HG03442 (cell line): ENCODE measurements around the gene RSAD1.

ENCODE experiments used
- ATAC-seq: cut with Tn5 transposase; IDR thresholded peaks from one replicate; pipeline ENCODE4 v1.9.1; 2021; ENCODE audit warnings: mild to moderate bottlenecking, moderate library complexity; ENCODE audit not compliant: unreplicated experiment

RSAD1 gene

GRCh38 chr17:50478391-50479381 lies at the start of gene RSAD1:
RSAD1 (plus strand) TSS chr17:50478860; CDS start chr17:50478885, 25 bp downstream.
- peak; percentile 81 for ATAC-seq

DNA sequence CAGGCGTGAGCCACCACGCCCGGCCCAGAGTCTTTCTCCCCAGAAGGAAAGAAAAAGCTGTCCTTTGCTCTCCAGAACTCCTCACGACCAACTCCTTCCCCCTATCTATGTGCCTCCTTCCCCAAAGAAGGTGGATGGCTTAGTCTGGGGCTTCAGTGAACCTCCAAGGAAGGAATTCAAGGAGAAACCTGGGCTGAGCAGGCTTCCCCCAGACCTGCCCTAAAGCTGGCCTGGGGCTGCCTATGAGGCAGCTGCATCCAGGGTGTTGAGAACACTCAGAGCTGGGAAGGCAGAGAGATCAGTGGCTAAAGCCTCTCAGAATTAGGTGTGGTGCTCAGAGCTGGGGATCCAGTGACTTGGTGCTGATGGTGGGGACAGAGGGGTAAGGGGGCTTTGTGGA lies 48.9 kb upstream of the RSAD1 start:
- ATAC-seq, result no peak

- ATAC-seq, result no peak
These were observed 47.6 kb upstream of the RSAD1 start for GRCh38 chr17:50430821-50431618.

DNA sequence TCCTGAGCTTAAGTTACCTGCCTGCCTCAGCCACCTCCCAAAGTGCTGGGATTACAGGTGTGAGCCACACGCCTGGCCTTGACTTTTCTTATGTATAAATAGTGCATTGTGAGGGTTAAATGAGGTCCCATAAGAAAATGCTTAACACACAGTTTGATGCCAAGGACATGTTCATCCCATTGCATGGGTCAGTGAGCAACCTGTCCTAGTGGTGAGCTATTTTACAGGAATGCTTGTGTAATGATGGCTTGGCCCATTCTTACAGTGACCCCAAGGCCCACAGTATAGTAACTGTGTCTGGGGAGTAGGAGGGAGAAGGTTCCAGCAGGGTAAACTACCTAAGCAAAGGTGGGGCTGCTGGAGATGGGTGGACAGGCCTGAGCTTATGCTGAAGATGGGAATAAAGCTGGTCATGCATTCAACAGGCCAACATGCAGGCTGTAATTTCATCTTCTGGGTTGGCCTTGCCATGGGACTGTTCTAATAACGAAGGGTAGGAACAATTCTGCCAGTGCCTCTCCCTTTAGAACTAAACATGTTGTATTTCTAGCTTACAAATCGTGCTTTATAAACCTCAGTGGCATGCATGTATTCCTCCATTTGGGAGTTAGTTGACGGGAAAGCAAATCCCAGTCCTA lies 46.4 kb upstream of the RSAD1 start:
- no peak for ATAC-seq

DNA sequence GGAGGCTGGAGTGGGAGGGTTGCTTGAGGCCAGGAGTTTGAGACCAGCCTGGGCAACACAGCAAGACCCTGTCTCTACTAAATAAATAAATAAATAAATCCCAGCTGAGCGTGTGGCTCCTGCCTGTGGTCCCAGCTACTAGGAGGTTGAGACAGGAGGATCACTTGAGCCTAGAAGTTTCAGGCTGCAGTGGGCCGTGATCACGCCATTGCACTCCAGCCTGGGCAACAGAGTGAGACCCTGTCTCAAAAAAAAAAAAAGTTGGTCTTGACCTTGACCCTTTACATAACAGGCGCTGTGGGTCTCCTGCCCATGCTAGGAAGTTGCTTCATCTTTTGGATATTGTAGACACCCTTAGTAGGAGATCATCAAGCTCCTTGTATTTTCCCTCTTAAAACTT lies 41.3 kb upstream of the RSAD1 start:
- no peak for ATAC-seq

GRCh38 chr17:50439008-50439407 lies 39.7 kb upstream of the RSAD1 start:
- ATAC-seq, result no peak

DNA sequence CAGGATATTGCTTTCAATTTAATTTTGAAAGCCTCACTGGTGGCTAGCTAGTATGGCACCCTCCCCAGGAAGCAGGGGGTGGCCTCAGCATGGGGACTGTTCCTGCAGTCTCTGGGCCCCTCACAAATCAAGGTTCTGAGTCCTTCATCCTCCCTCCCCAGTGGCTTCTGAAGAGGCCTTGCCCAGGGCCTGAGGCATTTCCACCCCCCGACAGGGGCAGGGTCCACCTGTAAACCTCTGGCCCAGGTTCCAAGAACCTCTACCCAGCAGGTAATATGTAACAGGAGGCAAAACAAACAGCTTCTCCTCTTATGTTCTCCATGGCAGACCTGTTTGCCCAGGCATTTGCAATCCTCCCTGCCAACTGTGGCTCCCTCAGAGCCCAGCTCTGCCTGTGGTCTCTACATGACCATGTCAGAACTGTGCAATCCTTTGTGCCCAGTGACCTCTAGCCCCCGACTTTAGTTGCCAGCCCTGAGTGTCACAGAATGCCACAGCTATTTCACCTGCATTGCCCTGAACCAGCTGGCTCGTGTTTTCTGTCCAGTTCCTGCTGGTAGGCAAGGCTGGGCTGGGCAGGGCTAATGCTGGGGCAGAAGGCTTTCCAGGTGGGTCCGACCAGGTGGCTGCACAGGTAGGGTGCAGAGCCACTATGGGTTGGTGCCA lies 38.4 kb upstream of the RSAD1 start:
- ATAC-seq, result no peak

- ATAC-seq, result no peak
These were observed 37.5 kb upstream of the RSAD1 start for GRCh38 chr17:50440838-50441829.

DNA sequence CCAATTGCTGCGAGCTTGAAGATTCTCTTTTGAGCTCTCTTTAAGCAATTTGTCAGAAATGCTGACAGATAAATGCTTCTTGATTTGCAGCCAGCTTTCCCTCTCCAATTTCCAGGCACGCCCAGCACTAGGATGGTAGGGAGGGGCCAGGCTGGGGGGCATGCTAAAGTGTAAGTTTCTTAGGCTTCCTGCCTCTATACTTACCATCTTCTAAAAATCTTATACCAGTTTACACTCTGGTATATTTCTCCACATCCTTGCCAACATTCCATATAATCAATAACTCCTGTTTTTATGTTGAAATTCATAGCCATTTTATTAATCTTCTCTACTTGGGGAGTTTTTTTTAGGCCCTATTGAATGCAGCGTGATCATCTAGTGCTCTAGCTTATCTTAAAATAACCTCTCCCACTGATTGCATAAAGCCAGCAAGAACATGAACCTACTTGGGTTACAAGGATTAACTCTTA lies 35.1 kb upstream of the RSAD1 start:
- ATAC-seq, result no peak

- ATAC-seq, result no peak
These were observed 33.6 kb upstream of the RSAD1 start for GRCh38 chr17:50444841-50445715.

GRCh38 chr17:50445730-50446325 lies 32.8 kb upstream of the RSAD1 start:
- no peak for ATAC-seq

GRCh38 chr17:50447870-50448595 lies 30.6 kb upstream of the RSAD1 start:
- ATAC-seq, result no peak

DNA sequence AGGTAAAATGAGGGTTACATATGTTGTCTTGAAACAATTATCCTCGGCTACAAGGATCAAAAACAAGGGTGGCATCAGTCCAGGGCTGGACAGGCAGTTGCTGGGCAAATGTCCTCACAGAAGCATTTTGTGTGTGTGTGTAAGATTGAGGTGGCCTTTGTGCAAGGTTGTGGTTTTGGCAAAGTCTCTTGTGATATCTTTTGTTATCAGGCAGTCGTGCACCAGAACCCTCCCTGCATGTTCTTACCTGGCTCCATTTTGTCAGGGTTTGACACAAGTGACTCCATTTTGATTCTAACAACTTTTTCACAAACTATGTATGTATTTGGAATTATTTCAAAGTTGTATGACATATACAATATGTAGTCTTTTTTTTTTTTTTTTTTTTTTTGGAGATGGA lies 30.0 kb upstream of the RSAD1 start:
- ATAC-seq, result no peak

- no peak for ATAC-seq
These were observed 26.6 kb upstream of the RSAD1 start for GRCh38 chr17:50451943-50452629.

DNA sequence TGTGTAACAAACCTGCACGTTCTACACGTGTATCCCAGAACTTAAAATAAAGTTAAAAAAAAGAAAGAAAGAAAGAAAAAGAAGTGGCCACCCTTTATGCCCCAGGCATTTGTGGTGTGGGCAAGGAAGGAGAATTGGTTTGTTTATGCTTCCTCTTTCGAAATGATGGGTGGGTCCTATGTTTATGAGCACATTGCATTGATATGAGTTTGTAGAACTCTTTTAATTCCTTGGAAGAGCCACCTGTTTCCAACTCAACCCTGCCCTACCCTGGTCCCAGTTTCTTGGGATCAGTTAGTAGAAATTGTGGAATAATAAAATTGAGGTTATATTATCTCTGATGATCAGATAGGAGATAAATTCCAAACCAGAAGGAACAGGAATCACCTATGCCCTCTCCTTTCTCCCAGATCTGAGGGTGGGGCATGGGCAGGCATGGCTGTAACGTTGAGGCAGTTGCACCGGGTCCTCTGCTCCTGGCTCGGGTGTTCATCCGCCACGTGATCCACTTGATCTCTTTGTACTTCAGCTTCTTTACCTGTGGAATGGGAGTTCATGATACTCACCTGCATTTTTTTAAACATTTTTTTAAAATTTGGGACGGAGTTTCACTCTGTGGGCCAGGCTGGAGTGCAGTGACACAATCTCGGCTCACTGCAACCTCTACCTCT lies 25.9 kb upstream of the RSAD1 start:
- no peak for ATAC-seq

DNA sequence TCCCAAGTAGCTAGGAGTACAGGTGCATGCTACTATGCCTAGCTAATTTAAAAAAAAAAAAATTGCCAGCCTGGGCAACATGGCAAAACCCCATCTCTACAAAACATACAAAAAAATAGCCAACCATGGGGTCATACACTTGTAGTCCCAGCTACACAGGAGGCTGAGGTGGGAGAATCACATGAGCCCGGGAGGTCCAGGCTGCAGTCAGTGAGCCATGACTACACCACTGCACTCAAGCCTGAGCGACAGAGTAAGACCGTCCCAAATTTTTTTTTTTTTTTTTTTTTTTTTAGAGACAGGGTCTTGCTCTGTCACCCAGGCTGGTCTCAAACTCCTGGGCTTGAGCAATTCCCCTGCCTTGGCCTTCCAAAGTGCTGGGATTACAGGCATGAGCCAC lies 24.8 kb upstream of the RSAD1 start:
- ATAC-seq, result no peak
